Stimulated activated CD4-positive, alpha-beta T cell treated with anti-CD3 and anti-CD28 coated beads, Interleukin-4, amount 100 ng/mL, for 48 hours (primary cell): ENCODE results near the gene SENP8.
A peak's percentile ranks its signal among the peaks of the same experiment; 100 is the strongest.
"Not testable (repeated sequence)": the region's sequence is repeated elsewhere in the genome, so short reads cannot be mapped to it uniquely, and the experiment has no call there.

Experiments used
- DNase-seq, 2 donors: peaks; one replicate each; pipeline ENCODE4 v3.0.0-alpha.2; 2020; ENCODE audit warnings: low read depth in 2 of 2

Gene SENP8

GRCh38 chr15:72155003-72155621 is 36.9 kb downstream of the SENP8 start:
- DNase-seq: no peak

GRCh38 chr15:72155635-72156616 is 37.7 kb downstream of the SENP8 start:
- DNase-seq: peak; percentile 74 to 81

- DNase-seq: no peak
Observed at GRCh38 chr15:72156928-72157327, 38.7 kb downstream of the SENP8 start.

- no peak for DNase-seq
Observed at GRCh38 chr15:72160696-72161245, 42.6 kb downstream of the SENP8 start.

GRCh38 chr15:72161361-72162132 is 43.3 kb downstream of the SENP8 start:
- DNase-seq: no peak

- DNase-seq: no peak
Observed at GRCh38 chr15:72162569-72162968, 44.4 kb downstream of the SENP8 start.

- DNase-seq: no peak
Observed at GRCh38 chr15:72163719-72164118, 45.5 kb downstream of the SENP8 start.

- DNase-seq: no peak
Observed at GRCh38 chr15:72166716-72167417, 48.7 kb downstream of the SENP8 start.

- no peak for DNase-seq
Observed at GRCh38 chr15:72167445-72167844, 49.2 kb downstream of the SENP8 start.

- DNase-seq: no peak
Observed at GRCh38 chr15:72168131-72168807, 50.1 kb downstream of the SENP8 start.

GRCh38 chr15:72168808-72169190 is 50.6 kb downstream of the SENP8 start:
- DNase-seq: no peak

- no peak for DNase-seq
Observed at GRCh38 chr15:72169236-72169920, 51.2 kb downstream of the SENP8 start.

GRCh38 chr15:72169921-72170611 is 51.9 kb downstream of the SENP8 start:
- no peak for DNase-seq

- no peak for DNase-seq
Observed at GRCh38 chr15:72170691-72171090, 52.5 kb downstream of the SENP8 start.

GRCh38 chr15:72171978-72172377 is 53.8 kb downstream of the SENP8 start:
- DNase-seq: not testable (repeated sequence)

GRCh38 chr15:72172796-72173195 is 54.6 kb downstream of the SENP8 start:
- DNase-seq: no peak

GRCh38 chr15:72173401-72173800 is 55.2 kb downstream of the SENP8 start:
- no peak for DNase-seq

- DNase-seq: no peak
Observed at GRCh38 chr15:72173864-72174550, 55.8 kb downstream of the SENP8 start.
